Measurements from ENCODE around the gene MRPL22. TPM values are rescaled to one million over a fixed set of nuclear protein-coding genes. Genes with fewer than 3 reads are reported as not detected.

Gene MRPL22
- total RNA-seq, 1 experiment from 2014 or later: 68.3 TPM

DNA sequence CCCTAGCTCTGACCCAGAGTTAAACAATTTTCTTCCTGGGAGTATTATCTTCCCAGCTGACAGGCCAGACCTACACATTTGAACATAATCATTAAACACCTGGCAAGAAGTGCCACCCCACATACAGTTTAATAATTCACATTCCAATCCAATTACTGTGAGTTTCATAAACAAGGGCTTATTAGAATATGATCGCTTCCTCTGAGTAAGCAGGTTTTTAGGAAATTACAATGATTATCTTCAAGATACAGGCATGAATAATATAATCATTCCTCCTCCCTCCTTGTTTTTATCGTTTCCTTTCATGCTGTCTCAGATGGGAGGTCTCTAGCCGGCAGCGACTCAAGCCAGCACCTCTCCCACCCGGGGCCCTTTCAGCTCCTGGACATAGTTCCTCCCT lies 56.9 kb downstream of the MRPL22 start:
- ChIA-PET POLR2A (no interaction called here), CTCF (interaction anchor here (3.0 kb wide), 1 partner anchor 25 kb away, joined by 13 read pairs; no protein-coding TSS in a partner anchor), RAD21 (ENCODE audit: low non-redundant PET in 1 of 2, low total read pairs in 2 of 2, uncharacterized antibody in 2 of 2, unreplicated experiment in 2 of 2) (no interaction called here)
- Histone ChIP-seq H3K4me1 (ENCODE audit: control insufficient read depth in 1 of 2, insufficient read depth in 2 of 2, low read length in 2 of 2) (peaks cover 4 to 16% of the 10 kb centered on the region in 2 experiments; a peak in 2 of 4 replicates), H3K9ac (ENCODE audit: low read length) (no peak overlapping the region), H3K79me2 (ENCODE audit: insufficient read depth, low read length) (no peaks in the 10 kb centered on the region), H3K4me2 (ENCODE audit: low read length) (0 out of 2 replicates have a peak overlapping the region, but pooled peaks have one; percentile 9), H4K20me1 (ENCODE audit: insufficient read depth) (no peaks in the 10 kb centered on the region), H2AFZ (ENCODE audit: low read depth, low read length, poor library complexity, severe bottlenecking) (no peak overlapping the region), H3K9me2 (ENCODE audit: insufficient read depth) (no peaks in the 10 kb centered on the region), H3K9me3 (ENCODE audit: control insufficient read depth in 1 of 2, insufficient read depth in 1 of 2, low read depth in 1 of 2, low read length in 2 of 2) (no peaks in the 10 kb centered on the region), H3K4me3 (replicated peaks in 1 of 2; ENCODE audit: low read depth in 1 of 2, low read length in 2 of 2) (no peak overlapping the region), H3K27ac (ENCODE audit: low read depth, low read length) (no peak overlapping the region), H3K36me3 (ENCODE audit: control insufficient read depth in 1 of 2, insufficient read depth in 2 of 2, low read length in 2 of 2) (no peaks in the 10 kb centered on the region), H3K27me3 (ENCODE audit: insufficient read depth, low read length) (no peaks in the 10 kb centered on the region)
- intact Hi-C loops (cut with micrococcal nuclease): no loop called here
- TF ChIP-seq SRF (IDR thresholded peaks at IDR 0.05; ENCODE audit: low read depth): no peak
- TF ChIP-seq POLR2A (IDR thresholded peaks at IDR 0.05; ENCODE audit: borderline replicate concordance, extremely low read depth, insufficient read depth, insufficient read length): no peak
- TF ChIP-seq TCF7L2 (IDR thresholded peaks at IDR 0.05; ENCODE audit: borderline replicate concordance, extremely low read depth, insufficient read depth, insufficient read length): no peak
- TF ChIP-seq YY1 (IDR thresholded peaks at IDR 0.05; ENCODE audit: extremely low read depth, insufficient replicate concordance, low read depth, low read length): no peak
- TF ChIP-seq RAD21 (IDR thresholded peaks at IDR 0.05; ENCODE audit: low read depth): no peak
- no peak for TF ChIP-seq SIN3A (IDR thresholded peaks at IDR 0.05; ENCODE audit: low read depth)
- TF ChIP-seq CBX3 (IDR thresholded peaks at IDR 0.05; ENCODE audit: low read depth): no peak
- no peak for TF ChIP-seq CTCF (IDR thresholded peaks at IDR 0.05 in 2 of 3, conservative IDR thresholded peaks at IDR 0.05 in 1 of 3; ENCODE audit: borderline replicate concordance in 1 of 3, insufficient read depth in 1 of 3, low read depth in 2 of 3, low read length in 2 of 3)
- TF ChIP-seq ELF1 (IDR thresholded peaks at IDR 0.05; ENCODE audit: borderline replicate concordance, low read depth): no peak
- no peak for TF ChIP-seq ZBTB33 (IDR thresholded peaks at IDR 0.05; ENCODE audit: extremely low read depth, insufficient replicate concordance, low read length)
- TF ChIP-seq ZNF274 (IDR thresholded peaks at IDR 0.05; ENCODE audit: low read depth, low read length): no peak
- TF ChIP-seq CEBPB (IDR thresholded peaks at IDR 0.05; ENCODE audit: low read depth): no peak
- TF ChIP-seq MAX (IDR thresholded peaks at IDR 0.05): no peak
- no peak for DNase-seq (ENCODE audit: low read depth, low spot score)
- no peak for ATAC-seq
- no TSS peak for BruUV-seq (replicated peaks)
